Measurements from ENCODE around the gene TEX9. TPM values are rescaled to one million over a fixed set of nuclear protein-coding genes. Genes with fewer than 3 reads are reported as not detected.

TEX9 gene
- total and polyA plus RNA-seq, 10 donors: 2.4 to 21.4 (median 5.8) TPM

GRCh38 chr15:56468401-56468800 is 103.2 kb downstream of the TEX9 start:
- no peak for DNase-seq
- Histone ChIP-seq H3K4me3 (peak overlapping the region in 6 of 8 donors; percentile 8 to 54 (median 22)), H3K4me1 (peaks cover 2 to 40% (median 27%) of the 10 kb centered on the region in 6 donors), H3K9me3 (no peaks in the 10 kb centered on the region), H3K27me3 (replicated peaks in 1 of 7) (peaks cover 0 to 7% (median 0%) of the 10 kb centered on the region in 7 donors), H3K27ac (peak overlapping the region in 7 of 8 donors; percentile 11 to 62 (median 49)), H3K36me3 (no peaks in the 10 kb centered on the region)
- WGBS, 5 donors: 0 to 7% (median 0%) methylated on average over 2 of the region's 2 CpGs
- intact Hi-C loops (cut with DNase I; ENCODE audit: low total_unique reads): no loop called here
- TF ChIP-seq POLR2A (IDR thresholded peaks at IDR 0.05) (no peak), CTCF (IDR thresholded peaks at IDR 0.05 in 8 of 11, conservative IDR thresholded peaks at IDR 0.05 in 3 of 11) (no peak), POLR2AphosphoS5 (IDR thresholded peaks at IDR 0.05) (no peak)

- H3K4me3 ChIP-seq: no peak overlapping the region
- no peak for DNase-seq
- H3K27ac ChIP-seq: no peak overlapping the region
- no peaks in the 10 kb centered on the region for H3K9me3 ChIP-seq
- H3K36me3 ChIP-seq: no peaks in the 10 kb centered on the region
- peaks cover 0 to 32% (median 23%) of the 10 kb centered on the region in 6 donors for H3K4me1 ChIP-seq
- peaks cover 0 to 7% (median 0%) of the 10 kb centered on the region in 7 donors for H3K27me3 ChIP-seq (replicated peaks in 1 of 7)
- TF ChIP-seq POLR2AphosphoS5 (IDR thresholded peaks at IDR 0.05): no peak
- no peak for TF ChIP-seq POLR2A (IDR thresholded peaks at IDR 0.05)
- TF ChIP-seq CTCF (IDR thresholded peaks at IDR 0.05 in 8 of 11, conservative IDR thresholded peaks at IDR 0.05 in 3 of 11): no peak
- intact Hi-C loops (cut with DNase I; ENCODE audit: low total_unique reads): no loop called here
Observed at GRCh38 chr15:56469483-56469882, 104.3 kb downstream of the TEX9 start.

- TF ChIP-seq POLR2AphosphoS5 (IDR thresholded peaks at IDR 0.05) (no peak), CTCF (IDR thresholded peaks at IDR 0.05 in 8 of 11, conservative IDR thresholded peaks at IDR 0.05 in 3 of 11) (no peak), POLR2A (IDR thresholded peaks at IDR 0.05) (no peak)
- H3K9me3 ChIP-seq: no peaks in the 10 kb centered on the region
- intact Hi-C loops (cut with DNase I; ENCODE audit: low total_unique reads): no loop called here
- H3K4me1 ChIP-seq: peaks cover 0 to 19% (median 15%) of the 10 kb centered on the region in 6 donors
- WGBS, 5 donors: 89 to 93% (median 91%) methylated on average over 5 of the region's 5 CpGs
- no peak overlapping the region for H3K27ac ChIP-seq
- DNase-seq: no peak
- no peaks in the 10 kb centered on the region for H3K27me3 ChIP-seq (replicated peaks in 1 of 7)
- no peak overlapping the region for H3K4me3 ChIP-seq
- no peaks in the 10 kb centered on the region for H3K36me3 ChIP-seq
Observed at GRCh38 chr15:56471440-56472069, 106.3 kb downstream of the TEX9 start.

GRCh38 chr15:56472278-56472677 is 107.1 kb downstream of the TEX9 start:
- Histone ChIP-seq H3K36me3 (no peaks in the 10 kb centered on the region), H3K27me3 (replicated peaks in 1 of 7) (no peaks in the 10 kb centered on the region), H3K4me1 (peaks cover 0 to 19% (median 15%) of the 10 kb centered on the region in 6 donors), H3K4me3 (no peak overlapping the region), H3K27ac (no peak overlapping the region), H3K9me3 (no peaks in the 10 kb centered on the region)
- TF ChIP-seq POLR2AphosphoS5 (IDR thresholded peaks at IDR 0.05) (no peak), CTCF (IDR thresholded peaks at IDR 0.05 in 8 of 11, conservative IDR thresholded peaks at IDR 0.05 in 3 of 11) (no peak)
- intact Hi-C loops (cut with DNase I; ENCODE audit: low total_unique reads): no loop called here
- 88 to 99% (median 90%) methylated on average over 2 of the region's 2 CpGs for WGBS, 5 donors
- no peak for DNase-seq
